ENCODE measurements around the gene PNPLA7. TPM values are rescaled to one million over a fixed set of nuclear protein-coding genes. Genes with fewer than 3 reads are reported as not detected.
"Not testable (repeated sequence)": the region's sequence is repeated elsewhere in the genome, so short reads cannot be mapped to it uniquely, and the experiment has no call there.

The PNPLA7 gene
- polyA plus RNA-seq, 6 donors from 2014 or later = 3.0 to 6.5 (median 5.8) TPM

DNA sequence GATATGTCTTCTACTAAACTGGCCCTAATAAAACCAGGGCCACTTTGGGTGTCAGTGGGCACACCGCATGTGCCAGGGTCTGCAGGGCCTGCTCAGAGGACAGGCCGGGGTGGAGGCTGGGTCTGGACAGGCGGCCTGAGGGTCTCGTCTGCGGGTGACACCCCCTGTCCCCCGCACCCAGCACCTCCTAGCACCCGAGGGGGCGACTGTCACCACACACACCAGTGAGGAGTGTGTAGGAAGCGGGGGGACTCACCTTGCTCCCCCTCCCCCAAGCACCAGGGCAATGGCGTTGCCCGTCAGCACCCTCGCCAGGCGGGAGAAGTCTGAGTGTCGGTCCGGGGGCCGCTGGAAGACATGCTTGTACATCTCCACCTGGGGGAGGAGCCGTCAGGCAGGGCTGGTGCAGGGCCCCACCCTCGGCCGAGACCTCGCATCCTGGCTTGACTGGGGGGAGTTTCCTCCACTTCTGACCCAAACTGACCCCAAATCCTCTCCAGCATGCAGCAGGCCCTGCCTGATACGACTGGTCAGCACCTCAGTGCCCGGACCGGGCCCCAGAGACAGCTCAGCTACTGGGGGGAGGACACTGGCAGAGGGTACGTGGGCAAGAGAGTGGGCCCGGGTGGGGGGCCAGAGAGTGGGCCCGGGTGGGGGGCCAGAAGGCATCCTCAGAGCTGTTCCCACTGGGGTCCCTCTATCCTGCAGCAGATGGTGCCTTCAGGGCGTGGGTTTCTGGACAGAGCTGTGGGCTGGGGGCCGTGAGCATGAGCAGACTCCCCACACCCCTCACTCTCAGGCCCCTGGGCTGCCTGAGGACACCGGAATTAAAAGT is 72.2 kb downstream of the PNPLA7 start:
- Mint-ChIP-seq H3K9me3 (peaks cover 14 to 30% (median 19%) of the 10 kb centered on the region in 7 donors), H3K36me3 (peaks cover 20 to 29% of the 10 kb centered on the region in 2 donors), H3K4me1 (peaks cover 0 to 4% (median 3%) of the 10 kb centered on the region in 3 donors), H3K27ac (no peak overlapping the region), H3K27me3 (no peaks in the 10 kb centered on the region), H3K4me3 (no peak overlapping the region)
- DNase-seq (no peak), ATAC-seq (ENCODE audit: low read depth in 2 of 2) (no peak)

DNA sequence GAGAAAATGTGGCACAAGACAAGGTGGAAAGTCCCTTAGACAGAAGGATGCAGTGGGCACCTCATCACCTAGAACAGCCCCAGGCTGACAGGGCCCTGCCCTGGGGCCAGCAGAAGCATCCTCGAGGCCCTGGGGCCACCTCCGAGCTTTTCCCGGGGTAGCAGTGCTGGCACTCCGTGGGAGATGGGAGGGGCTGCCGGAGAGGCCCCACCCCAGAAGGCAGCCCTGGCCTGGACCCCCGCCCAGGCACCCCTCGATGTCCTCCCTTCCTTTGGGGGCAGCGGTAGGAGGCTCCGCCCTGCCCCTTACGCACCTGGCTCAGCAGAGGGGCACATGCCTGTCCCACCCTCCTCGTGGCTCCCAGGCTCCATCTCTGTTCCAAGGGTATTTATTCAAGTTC is 73.3 kb downstream of the PNPLA7 start:
- Mint-ChIP-seq H3K27ac (no peak overlapping the region), H3K9me3 (peaks cover 16 to 34% (median 19%) of the 10 kb centered on the region in 7 donors), H3K4me3 (no peak overlapping the region), H3K27me3 (no peaks in the 10 kb centered on the region), H3K36me3 (peaks cover 22 to 33% of the 10 kb centered on the region in 2 donors), H3K4me1 (peaks cover 0 to 4% (median 0%) of the 10 kb centered on the region in 3 donors)
- ATAC-seq (ENCODE audit: low read depth in 2 of 2) (no peak), DNase-seq (no peak)

DNA sequence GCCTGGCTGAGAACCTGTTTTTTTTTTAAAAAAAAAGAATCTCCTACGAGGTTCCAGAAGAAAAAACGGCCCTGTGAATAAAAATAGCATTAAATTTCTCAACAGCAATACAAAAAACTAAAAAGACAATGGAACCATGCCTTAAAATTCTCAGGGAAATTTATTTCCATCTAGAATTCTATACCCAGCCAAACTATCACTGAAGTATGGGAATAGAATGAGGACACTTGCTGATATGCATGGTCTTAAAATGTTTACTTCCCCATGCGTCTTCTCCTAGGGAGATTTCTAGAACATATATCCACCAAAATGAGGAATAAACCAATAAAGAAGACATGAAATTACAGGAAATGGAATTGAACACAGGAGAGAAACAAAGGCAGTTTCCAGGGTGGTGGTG is 74.5 kb downstream of the PNPLA7 start:
- no peak for ATAC-seq (ENCODE audit: low read depth in 2 of 2)
- H3K9me3 Mint-ChIP-seq = peaks cover 16 to 34% (median 19%) of the 10 kb centered on the region in 7 donors
- peaks cover 22 to 33% of the 10 kb centered on the region in 2 donors for H3K36me3 Mint-ChIP-seq
- H3K4me1 Mint-ChIP-seq = peaks cover 2 to 7% (median 4%) of the 10 kb centered on the region in 3 donors
- no peak overlapping the region for H3K4me3 Mint-ChIP-seq
- H3K27me3 Mint-ChIP-seq = no peaks in the 10 kb centered on the region
- H3K27ac Mint-ChIP-seq = no peak overlapping the region
- no peak for DNase-seq

DNA sequence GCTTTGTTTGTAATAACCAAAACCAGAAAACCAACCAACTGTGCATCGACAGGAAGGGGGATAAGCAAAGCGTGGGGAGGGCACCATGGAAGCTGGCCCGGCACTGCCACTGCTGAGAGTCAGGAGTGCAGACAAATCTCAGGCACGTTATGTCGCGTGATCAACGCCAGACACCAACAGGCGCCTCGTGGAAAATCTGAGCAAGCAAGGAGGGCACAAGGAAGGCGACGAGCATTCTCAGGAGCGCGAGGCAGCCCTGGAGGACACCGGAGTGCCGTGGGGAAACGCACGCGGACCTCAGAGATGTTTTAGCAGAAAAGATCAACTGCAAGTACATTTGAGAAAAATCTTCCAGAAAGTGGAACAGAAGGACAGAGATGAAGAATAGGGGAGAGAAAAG is 75.9 kb downstream of the PNPLA7 start:
- peaks cover 5 to 6% (median 6%) of the 10 kb centered on the region in 3 donors for H3K4me1 Mint-ChIP-seq
- ATAC-seq (ENCODE audit: low read depth in 2 of 2) = no peak
- peak overlapping the region in 1 of 6 donors; percentile 90 for H3K27ac Mint-ChIP-seq
- peaks cover 22 to 33% of the 10 kb centered on the region in 2 donors for H3K36me3 Mint-ChIP-seq
- no peaks in the 10 kb centered on the region for H3K27me3 Mint-ChIP-seq
- peak overlapping the region in 2 of 8 donors; percentile 53 to 68 for H3K4me3 Mint-ChIP-seq
- no peak for DNase-seq
- H3K9me3 Mint-ChIP-seq = peaks cover 16 to 34% (median 19%) of the 10 kb centered on the region in 7 donors

DNA sequence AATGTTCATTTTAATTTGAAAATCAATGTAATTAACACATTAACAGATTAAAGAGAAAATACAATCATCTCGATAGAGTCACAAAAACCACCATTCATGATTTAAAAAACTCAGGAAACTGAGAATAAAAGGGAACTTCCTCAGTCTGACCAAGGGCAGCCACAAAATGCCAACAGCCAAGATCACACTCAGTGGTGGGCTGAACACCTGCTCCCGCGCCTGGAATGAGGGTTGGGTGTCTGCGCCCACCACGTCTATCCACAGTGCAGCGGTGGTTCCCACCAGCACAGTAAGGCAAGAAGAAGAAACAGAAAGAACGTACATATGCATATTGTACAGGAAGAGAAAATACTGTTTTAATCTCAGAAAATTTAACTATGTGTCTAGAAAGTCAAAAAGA is 79.4 kb downstream of the PNPLA7 start:
- H3K9me3 Mint-ChIP-seq = peaks cover 10 to 24% (median 18%) of the 10 kb centered on the region in 7 donors
- peaks cover 6 to 13% (median 10%) of the 10 kb centered on the region in 3 donors for H3K4me1 Mint-ChIP-seq
- no peak overlapping the region for H3K4me3 Mint-ChIP-seq
- H3K36me3 Mint-ChIP-seq = peaks cover 16 to 24% of the 10 kb centered on the region in 2 donors
- no peaks in the 10 kb centered on the region for H3K27me3 Mint-ChIP-seq
- DNase-seq (no peak), ATAC-seq (ENCODE audit: low read depth in 2 of 2) (peak; percentile 21 to 39)
- peak overlapping the region in 3 of 6 donors; percentile 4 to 90 (median 28) for H3K27ac Mint-ChIP-seq

DNA sequence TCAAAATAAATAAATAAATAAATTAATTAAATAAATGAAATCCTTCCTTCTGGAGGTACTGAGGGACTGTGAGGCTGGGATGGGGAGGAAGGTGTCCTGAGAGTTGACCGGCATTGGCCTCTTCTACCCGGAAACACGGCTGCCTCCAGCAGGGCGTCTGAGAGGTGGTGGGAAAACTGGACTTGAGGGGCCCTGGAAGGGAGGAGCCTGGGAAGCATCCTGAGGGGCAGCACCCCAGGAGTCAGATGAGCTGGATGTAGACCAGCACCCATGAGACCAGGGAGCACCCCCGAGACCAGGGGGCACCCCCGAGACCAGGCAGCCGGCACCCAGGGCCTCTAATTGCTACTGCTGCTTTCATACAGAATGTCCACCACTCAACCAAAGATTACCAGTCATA is 82.3 kb downstream of the PNPLA7 start:
- H3K4me1 Mint-ChIP-seq = peaks cover 6 to 14% (median 13%) of the 10 kb centered on the region in 3 donors
- DNase-seq (no peak), ATAC-seq (ENCODE audit: low read depth in 2 of 2) (no peak)
- no peak overlapping the region for H3K4me3 Mint-ChIP-seq
- no peak overlapping the region for H3K27ac Mint-ChIP-seq
- H3K9me3 Mint-ChIP-seq = peaks cover 0 to 3% (median 1%) of the 10 kb centered on the region in 7 donors
- no peaks in the 10 kb centered on the region for H3K27me3 Mint-ChIP-seq
- peaks cover 1 to 3% of the 10 kb centered on the region in 2 donors for H3K36me3 Mint-ChIP-seq

DNA sequence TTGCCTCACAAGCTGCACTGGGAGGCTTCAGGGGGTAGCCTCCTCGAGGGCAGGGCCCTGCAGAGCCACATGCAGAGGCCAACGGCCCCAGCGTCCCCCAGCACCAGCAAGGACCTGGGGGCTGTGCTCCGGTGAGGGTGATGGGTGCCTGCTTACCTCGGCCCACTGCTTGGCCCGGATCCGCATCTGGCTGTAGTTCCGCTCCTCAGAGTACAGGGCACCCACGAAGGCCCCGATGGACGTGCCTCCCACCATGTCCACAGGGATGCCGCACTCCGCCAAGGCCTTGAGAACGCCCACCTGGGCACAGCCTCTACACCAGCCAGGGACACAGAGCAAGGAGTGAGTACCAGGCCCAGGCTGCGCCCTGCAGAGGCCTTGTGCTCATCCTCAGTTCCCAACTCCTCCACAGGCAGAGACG is 83.0 kb downstream of the PNPLA7 start:
- Mint-ChIP-seq H3K27me3 (no peaks in the 10 kb centered on the region), H3K4me1 (peaks cover 6 to 16% (median 14%) of the 10 kb centered on the region in 3 donors), H3K27ac (peak overlapping the region in 1 of 6 donors; percentile 79), H3K9me3 (no peaks in the 10 kb centered on the region), H3K4me3 (no peak overlapping the region), H3K36me3 (no peaks in the 10 kb centered on the region)
- no peak for DNase-seq
- no peak for ATAC-seq (ENCODE audit: low read depth in 2 of 2)

DNA sequence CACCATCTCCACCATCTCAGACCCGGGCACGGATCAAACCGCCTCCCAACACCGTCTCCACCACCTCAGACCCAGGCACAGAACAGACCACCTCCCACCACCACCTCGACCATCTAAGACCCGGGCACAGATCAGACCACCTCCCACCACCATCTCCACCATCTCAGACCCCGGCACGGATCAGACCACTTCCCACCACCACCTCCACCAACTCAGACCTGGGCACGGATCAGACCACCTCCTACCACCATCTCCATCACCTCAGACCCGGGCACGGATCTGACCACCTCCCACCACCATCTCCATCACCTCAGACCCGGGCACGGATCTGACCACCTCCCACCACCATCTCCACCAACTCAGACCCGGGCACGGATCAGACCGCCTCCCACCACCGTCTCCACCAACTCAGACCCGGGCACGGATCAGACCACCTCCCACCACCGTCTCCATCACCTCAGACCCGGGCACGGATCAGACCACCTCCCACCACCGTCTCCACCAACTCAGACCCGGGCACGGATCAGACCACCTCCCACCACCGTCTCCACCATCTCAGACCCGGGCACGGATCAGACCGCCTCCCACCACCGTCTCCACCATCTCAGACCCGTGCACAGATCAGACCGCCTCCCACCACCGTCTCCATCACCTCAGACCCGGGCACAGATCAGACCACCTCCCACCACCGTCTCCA is 83.7 kb downstream of the PNPLA7 start:
- H3K4me3 Mint-ChIP-seq = peak overlapping the region in 2 of 8 donors; percentile 50 to 72
- H3K27ac Mint-ChIP-seq = peak overlapping the region in 2 of 6 donors; percentile 46 to 74
- DNase-seq; H3K27me3 Mint-ChIP-seq; H3K9me3 Mint-ChIP-seq; H3K36me3 Mint-ChIP-seq; ATAC-seq (ENCODE audit: low read depth in 2 of 2): not testable (repeated sequence)
- peaks cover 6 to 16% (median 14%) of the 10 kb centered on the region in 3 donors for H3K4me1 Mint-ChIP-seq

DNA sequence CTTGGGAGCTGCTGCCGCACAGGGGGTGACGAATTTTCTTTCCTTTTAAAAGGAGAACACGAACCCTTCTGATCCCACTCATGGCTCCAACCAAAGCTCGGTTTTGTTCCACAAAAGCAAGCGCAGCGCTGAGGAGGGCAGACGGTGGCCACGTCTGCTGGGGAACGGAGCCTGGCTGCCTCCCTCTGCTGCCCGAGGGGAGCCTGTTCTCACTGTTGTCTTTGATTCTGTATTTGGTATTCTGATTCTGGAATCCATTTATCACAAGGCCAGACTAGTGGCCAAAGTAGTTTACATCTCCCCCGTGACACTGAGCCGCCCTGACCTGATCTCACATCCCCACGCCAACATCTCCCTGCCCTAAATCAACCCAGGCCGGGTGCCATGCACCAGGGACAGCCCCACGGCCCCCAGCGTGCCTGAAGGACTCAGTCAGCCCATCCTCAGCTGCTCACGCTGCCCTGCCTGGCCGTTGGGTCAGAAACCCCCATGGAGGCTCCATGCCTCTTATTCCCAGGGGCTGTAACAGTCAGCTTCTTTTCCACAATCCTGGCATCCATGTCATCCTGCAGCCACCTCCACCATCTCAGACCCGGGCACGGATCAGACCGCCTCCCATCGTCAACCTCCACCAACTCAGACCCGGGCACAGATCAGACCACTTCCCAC is 84.3 kb downstream of the PNPLA7 start:
- Mint-ChIP-seq H3K27me3 (no peaks in the 10 kb centered on the region), H3K27ac (peak overlapping the region in 3 of 6 donors; percentile 46 to 74 (median 64)), H3K4me1 (peaks cover 4 to 18% (median 13%) of the 10 kb centered on the region in 3 donors), H3K4me3 (peak overlapping the region in 3 of 8 donors; percentile 43 to 72 (median 50)), H3K36me3 (no peaks in the 10 kb centered on the region), H3K9me3 (no peaks in the 10 kb centered on the region)
- DNase-seq (no peak), ATAC-seq (ENCODE audit: low read depth in 2 of 2) (no peak)

DNA sequence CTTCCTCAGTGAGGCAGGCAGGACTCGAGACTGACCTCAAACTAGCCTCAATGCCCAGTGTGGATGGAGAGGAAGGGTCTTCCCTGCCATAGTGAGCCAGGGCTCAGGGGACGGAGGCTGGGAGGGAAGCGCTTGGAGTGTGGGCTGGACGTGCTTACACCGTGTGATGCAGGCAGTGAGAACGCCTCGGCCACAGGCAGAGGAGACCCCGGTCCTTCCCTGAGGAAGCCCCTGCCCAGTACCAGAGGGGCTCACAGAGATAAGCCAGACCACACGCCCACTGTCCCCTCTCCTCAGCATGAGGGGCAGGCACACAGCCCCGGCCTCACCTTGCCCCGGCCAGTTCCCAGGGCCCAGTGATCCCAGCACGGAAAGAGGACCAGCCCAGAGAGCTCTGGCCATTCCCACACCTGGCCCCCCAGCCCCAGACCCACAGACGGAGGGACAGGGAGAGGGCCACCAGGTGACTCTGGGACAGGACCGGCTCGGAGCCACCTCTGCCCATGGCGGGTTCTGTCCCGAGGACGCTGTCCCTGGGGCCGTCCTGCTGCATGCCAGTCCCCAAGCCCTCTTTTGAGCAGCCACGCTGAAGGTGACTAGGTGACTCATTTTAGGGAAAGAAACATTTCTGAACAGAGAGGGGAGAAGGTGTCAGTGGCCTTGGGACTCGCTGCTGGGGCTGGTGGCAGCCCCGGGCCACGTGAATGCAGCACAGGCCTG is 85.0 kb downstream of the PNPLA7 start:
- DNase-seq (no peak), ATAC-seq (ENCODE audit: low read depth in 2 of 2) (no peak)
- H3K27me3 Mint-ChIP-seq = no peaks in the 10 kb centered on the region
- no peak overlapping the region for H3K27ac Mint-ChIP-seq
- peaks cover 0 to 14% (median 8%) of the 10 kb centered on the region in 3 donors for H3K4me1 Mint-ChIP-seq
- no peaks in the 10 kb centered on the region for H3K36me3 Mint-ChIP-seq
- H3K9me3 Mint-ChIP-seq = no peaks in the 10 kb centered on the region
- H3K4me3 Mint-ChIP-seq = no peak overlapping the region

DNA sequence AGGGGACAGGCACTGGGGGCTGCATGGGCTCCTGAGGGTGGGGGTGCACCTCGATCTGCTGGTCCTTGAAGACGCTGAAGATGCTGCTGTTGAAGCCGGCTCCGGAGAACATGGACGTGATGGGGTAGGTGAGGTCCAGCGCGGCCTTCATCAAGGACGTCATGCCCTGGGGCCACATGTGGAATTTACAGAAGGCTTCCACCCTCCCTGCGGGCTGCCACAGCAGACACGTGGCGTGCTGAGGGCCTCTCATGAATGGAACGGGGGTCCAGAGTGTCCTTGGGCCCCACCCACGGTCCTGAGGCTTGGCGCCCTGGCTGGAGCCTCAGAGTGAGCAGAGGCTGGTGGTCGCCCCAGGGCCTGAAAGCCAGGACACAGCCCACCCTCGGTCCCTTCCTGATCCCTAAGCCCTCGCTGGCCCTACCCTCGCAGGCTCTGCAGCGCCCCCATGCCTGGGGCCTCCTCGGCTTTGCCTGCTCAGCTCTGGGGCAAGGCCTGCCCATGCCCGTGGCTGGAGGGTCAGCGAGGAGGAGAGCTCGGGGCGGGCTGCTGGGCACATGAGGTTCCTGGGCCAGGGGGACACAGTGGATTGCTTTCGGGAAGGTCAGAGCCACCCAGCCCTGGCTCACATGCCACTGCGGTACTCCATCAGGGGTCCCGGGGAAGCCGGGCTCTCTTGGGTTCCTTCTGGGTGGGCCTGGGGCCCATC is 85.8 kb downstream of the PNPLA7 start:
- Mint-ChIP-seq H3K36me3 (no peaks in the 10 kb centered on the region), H3K9me3 (no peaks in the 10 kb centered on the region), H3K4me1 (peaks cover 6 to 21% (median 8%) of the 10 kb centered on the region in 3 donors), H3K27ac (peak overlapping the region in 2 of 6 donors; percentile 67), H3K4me3 (no peak overlapping the region), H3K27me3 (no peaks in the 10 kb centered on the region)
- DNase-seq (no peak), ATAC-seq (ENCODE audit: low read depth in 2 of 2) (no peak)

DNA sequence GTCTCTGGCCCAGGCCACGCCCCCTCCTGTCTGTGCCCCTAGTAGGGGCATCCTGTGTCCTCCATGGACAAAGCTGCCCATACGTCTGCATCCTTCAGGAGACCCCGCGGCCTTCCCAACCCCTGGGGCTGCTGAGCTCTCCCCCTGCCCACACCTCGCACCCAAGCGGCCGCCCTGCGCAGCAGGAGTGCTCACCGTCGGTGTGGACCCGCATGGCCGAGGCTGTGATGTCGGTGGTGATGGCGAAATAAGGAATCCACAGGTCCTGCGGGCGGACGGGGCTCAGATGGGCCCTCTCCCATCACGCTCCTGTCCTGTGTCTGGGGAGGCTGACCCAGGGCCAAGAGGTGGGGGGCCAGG is 86.3 kb downstream of the PNPLA7 start:
- H3K4me1 Mint-ChIP-seq = peaks cover 6 to 21% (median 8%) of the 10 kb centered on the region in 3 donors
- DNase-seq (no peak), ATAC-seq (ENCODE audit: low read depth in 2 of 2) (no peak)
- no peaks in the 10 kb centered on the region for H3K27me3 Mint-ChIP-seq
- H3K9me3 Mint-ChIP-seq = no peaks in the 10 kb centered on the region
- no peaks in the 10 kb centered on the region for H3K36me3 Mint-ChIP-seq
- H3K4me3 Mint-ChIP-seq = no peak overlapping the region
- H3K27ac Mint-ChIP-seq = peak overlapping the region in 3 of 6 donors; percentile 26 to 86 (median 67)

All from naive B cell (primary cell).